ENCODE measurements around the gene PACC1. TPM values are rescaled to one million over a fixed set of nuclear protein-coding genes. Genes with fewer than 3 reads are reported as not detected.

PACC1 gene
- total RNA-seq, 1 experiment from 2014 or later = 12.6 TPM

DNA sequence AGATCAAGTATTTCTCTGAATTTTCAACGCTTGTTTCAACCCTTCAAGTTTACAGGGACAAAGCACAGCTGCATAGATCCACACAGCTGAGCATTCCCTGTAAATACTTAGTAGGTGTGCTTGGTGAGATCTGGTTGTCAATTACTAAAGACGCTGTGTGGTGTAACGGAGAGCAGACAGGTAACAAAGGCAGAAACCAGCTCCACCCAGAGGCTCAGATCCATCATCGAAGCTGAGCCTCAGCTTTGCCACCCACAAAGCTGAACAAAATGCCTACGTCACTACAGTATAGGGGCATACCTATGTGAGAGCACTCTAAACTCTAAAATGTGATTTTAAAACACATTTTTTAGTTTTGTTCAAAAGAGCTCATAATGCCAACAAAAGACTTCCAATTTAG is 38.7 kb downstream of the PACC1 start:
- Histone ChIP-seq H3K9me3 (no peaks in the 10 kb centered on the region; the same call in 1 of the 2 replicates), H3K4me3 (no peak overlapping the region), H3K36me3 (peaks cover 5% of the 10 kb centered on the region), H3K27me3 (no peaks in the 10 kb centered on the region)
- no peak for DNase-seq

- H3K4me3 ChIP-seq = no peak overlapping the region
- no peaks in the 10 kb centered on the region; the same call in 1 of the 2 replicates for H3K9me3 ChIP-seq
- peaks cover 15% of the 10 kb centered on the region; the same call in 1 of the 2 replicates for H3K36me3 ChIP-seq
- DNase-seq = peak; percentile 37
- no peaks in the 10 kb centered on the region for H3K27me3 ChIP-seq
Observed at GRCh38 chr1:212368073-212368484, 46.6 kb downstream of the PACC1 start.

GRCh38 chr1:212367474-212368072 is 47.1 kb downstream of the PACC1 start:
- Histone ChIP-seq H3K9me3 (no peaks in the 10 kb centered on the region), H3K36me3 (peaks cover 15% of the 10 kb centered on the region; the same call in 1 of the 2 replicates), H3K4me3 (no peak overlapping the region), H3K27me3 (no peaks in the 10 kb centered on the region)
- no peak for DNase-seq

DNA sequence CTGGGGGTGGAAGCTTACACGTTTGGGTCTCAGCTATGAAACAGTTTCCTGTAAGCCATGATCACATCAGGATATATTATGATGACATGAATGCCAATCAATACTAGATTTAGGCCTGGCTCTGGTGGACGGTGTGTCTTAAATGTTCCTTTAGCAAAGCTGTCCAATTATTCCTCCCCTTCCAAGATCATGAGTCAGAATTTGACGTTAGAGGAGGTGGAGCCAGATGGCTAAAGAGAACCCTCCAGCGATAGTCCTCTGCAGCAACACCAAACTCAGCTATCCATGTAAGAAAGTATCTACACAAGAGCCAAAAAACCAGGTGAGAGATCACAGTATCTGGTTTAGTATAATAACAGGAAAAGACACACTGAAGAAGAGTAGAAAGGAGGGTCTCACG is 47.8 kb downstream of the PACC1 start:
- DNase-seq = peak; percentile 9
- H3K4me3 ChIP-seq = no peak overlapping the region
- peaks cover 16% of the 10 kb centered on the region for H3K36me3 ChIP-seq
- H3K27me3 ChIP-seq = no peaks in the 10 kb centered on the region
- no peaks in the 10 kb centered on the region for H3K9me3 ChIP-seq

DNA sequence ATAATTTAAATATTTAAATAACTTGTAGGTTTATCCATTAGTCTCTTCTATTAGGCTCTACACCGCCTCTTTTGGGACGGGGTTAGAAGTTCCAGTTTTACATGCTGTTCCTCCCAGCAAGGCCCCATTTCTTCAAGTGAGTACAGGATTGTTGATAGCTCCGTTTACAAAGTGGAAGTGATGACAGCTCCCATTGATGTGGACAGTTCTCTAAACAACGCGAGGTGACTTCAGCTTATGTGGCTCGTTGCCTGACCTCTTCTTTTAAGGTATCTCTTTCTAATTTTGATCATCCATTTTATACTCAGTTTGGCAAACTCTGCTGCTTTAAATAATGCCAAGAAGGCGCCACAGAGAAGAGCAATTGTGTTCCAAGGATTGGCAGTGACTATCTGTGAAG is 49.7 kb downstream of the PACC1 start:
- Histone ChIP-seq H3K9me3 (no peaks in the 10 kb centered on the region), H3K27me3 (no peaks in the 10 kb centered on the region), H3K4me3 (no peak overlapping the region), H3K36me3 (peaks cover 20% of the 10 kb centered on the region)
- no peak for DNase-seq

DNA sequence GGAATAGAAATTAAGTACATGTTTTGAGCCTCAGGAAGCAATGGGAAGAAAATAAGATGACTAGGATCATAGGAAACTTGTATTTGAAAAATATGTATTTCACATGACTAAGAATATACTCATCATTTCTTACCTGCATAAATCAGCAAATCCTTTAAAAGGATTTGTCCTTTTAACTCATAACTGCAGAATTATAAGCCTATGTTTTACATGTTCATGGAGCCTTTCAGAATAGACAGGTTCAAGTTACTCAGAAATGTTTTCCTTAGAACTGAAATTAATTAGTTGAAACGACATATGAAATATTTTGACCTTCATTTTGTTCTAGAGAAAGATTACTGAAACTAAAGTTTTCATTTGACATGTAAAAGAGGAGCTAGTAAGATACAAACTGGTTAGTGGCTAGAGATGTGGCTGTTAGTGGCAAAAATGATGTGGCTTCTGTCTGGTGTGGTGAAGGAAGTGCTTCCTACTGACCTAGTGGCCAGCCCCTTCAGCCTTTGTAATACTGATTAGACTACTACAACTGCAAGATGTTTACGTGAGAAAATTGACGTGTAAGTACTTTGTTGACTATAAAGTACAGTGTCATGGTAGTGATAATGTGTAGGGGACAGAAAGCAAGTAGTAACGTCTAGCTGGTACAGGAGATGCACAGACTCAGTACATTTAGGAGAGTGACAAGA is 54.7 kb downstream of the PACC1 start:
- Histone ChIP-seq H3K9me3 (no peaks in the 10 kb centered on the region), H3K4me3 (no peak overlapping the region), H3K27me3 (no peaks in the 10 kb centered on the region), H3K36me3 (peaks cover 32% of the 10 kb centered on the region)
- no peak for DNase-seq

- peaks cover 36% of the 10 kb centered on the region for H3K36me3 ChIP-seq
- no peak overlapping the region for H3K4me3 ChIP-seq
- peak; percentile 31 for DNase-seq
- H3K9me3 ChIP-seq = no peaks in the 10 kb centered on the region
- H3K27me3 ChIP-seq = no peaks in the 10 kb centered on the region
Observed at GRCh38 chr1:212355230-212355969, 59.3 kb downstream of the PACC1 start.

DNA sequence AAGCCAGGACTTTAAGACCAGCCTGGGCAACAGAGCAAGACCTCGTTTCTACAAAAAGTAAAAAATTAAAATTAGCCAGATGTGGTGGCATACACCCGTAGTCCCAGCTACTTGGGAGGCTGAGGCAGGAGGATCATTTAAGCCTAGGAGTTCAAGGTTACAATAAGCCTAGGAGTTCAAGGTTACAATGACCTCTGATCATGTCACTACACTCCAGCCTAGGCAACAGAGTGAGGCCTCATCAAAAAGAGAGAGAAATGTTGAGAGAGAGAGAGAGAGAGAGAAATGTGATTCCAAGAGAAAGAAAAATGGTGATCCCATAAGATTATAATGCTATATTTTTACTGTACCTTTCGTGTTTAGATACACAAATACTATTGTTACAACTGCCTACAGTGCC is 60.2 kb downstream of the PACC1 start:
- H3K9me3 ChIP-seq = no peaks in the 10 kb centered on the region
- no peaks in the 10 kb centered on the region for H3K27me3 ChIP-seq
- DNase-seq = no peak
- H3K36me3 ChIP-seq = peaks cover 28% of the 10 kb centered on the region
- H3K4me3 ChIP-seq = no peak overlapping the region

DNA sequence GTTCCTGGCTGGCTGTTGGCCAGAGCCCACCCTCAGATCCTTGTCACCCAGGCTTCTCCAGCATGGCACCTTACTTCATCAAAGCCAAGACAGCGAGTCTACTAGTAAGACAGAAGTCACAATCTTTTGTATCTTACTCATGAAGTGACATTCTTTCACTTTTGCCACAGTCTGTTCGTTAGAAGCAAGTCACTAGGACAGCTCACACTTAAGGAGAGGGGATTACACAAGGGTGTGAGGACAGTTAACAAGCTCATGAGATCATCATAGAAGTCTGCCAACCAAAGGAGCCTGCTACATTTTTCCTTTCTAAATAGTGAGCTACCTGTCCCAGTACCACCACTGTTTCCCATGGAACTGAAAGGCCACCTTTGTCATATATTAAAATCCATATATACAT is 61.5 kb downstream of the PACC1 start:
- no peaks in the 10 kb centered on the region for H3K27me3 ChIP-seq
- H3K36me3 ChIP-seq = peaks cover 20% of the 10 kb centered on the region
- H3K4me3 ChIP-seq = no peak overlapping the region
- DNase-seq = no peak
- no peaks in the 10 kb centered on the region for H3K9me3 ChIP-seq

DNA sequence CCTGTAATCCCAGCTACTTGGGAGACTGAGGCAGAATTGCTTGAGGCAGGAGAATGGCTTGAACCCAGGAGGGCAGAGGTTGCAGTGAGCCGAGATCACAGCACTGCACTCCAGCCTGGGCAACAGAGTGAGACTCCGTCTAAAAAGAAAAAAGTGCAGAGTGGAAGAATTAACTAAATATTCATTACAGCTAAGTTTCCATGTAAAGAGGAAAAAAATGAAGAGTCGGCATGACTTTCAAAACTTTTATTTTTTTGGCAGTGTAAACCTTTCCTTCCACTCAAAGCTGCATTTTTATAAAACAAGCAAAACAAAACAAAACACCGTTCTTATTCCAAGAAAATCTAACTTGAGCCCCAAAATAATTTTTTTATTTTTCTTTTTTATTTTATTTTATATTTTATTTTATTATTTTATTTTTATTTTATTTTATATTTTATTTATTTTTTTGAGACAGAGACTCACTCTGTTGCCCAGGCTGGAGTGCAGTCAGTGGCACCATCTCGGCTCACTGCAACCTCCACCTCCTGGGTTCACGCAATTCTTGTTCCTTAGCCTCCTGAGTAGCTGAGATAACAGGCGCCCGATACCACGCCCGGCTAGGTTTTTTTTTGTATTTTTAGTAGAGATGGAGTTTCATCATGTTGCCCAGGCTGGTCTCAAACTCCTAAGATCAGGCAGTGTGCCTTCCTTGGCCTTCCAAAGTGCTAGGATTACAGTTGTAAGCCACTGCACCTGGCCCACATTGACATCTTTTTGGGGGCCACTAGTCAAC is 62.9 kb downstream of the PACC1 start:
- DNase-seq = no peak
- H3K4me3 ChIP-seq = no peak overlapping the region
- H3K9me3 ChIP-seq = no peaks in the 10 kb centered on the region
- no peaks in the 10 kb centered on the region for H3K27me3 ChIP-seq
- H3K36me3 ChIP-seq = peaks cover 18% of the 10 kb centered on the region

GRCh38 chr1:212346601-212347000 is 68.1 kb downstream of the PACC1 start:
- Histone ChIP-seq H3K4me3 (no peak overlapping the region), H3K9me3 (no peaks in the 10 kb centered on the region), H3K27me3 (no peaks in the 10 kb centered on the region), H3K36me3 (peaks cover 5% of the 10 kb centered on the region)
- no peak for DNase-seq

DNA sequence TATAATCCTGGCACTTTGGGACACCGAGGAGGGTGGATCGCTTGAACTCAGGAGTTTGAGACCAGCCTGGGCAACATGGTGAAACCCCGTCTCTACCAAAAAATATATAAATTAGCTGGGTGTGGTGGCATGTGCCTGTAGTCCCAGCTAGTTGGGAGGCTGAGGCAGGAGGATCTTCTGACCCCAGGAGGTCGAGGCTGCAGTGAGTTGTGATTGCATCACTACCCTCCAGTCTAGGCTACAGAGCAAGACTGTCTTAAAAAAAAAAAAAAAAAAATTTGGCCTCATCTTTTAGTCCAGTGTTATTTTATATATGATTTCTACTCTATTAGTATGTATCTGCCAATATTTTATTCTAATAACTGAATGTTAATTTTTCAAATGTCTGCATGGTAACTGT is 69.8 kb downstream of the PACC1 start:
- H3K9me3 ChIP-seq = no peaks in the 10 kb centered on the region
- no peak for DNase-seq
- no peaks in the 10 kb centered on the region for H3K27me3 ChIP-seq
- H3K4me3 ChIP-seq = no peak overlapping the region
- peaks cover 5% of the 10 kb centered on the region for H3K36me3 ChIP-seq

- no peak overlapping the region for H3K4me3 ChIP-seq
- no peaks in the 10 kb centered on the region for H3K27me3 ChIP-seq
- no peak for DNase-seq
- no peaks in the 10 kb centered on the region for H3K9me3 ChIP-seq
- no peaks in the 10 kb centered on the region for H3K36me3 ChIP-seq
Observed at GRCh38 chr1:212341090-212341489, 73.6 kb downstream of the PACC1 start.

DNA sequence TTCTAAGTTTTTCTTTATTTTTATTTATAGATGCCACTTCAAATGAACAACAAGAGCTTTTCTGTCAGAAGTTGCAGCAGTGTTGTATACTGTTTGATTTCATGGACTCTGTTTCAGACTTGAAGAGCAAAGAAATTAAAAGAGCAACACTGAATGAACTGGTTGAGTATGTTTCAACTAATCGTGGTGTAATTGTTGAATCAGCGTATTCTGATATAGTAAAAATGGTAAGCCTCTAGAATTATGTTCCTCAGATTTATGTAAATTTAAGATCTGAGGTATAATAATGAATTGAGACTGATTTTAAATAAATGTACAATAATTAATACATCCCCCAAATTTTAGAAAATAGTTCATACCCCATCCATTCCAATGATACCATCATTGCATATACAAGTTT is 85.6 kb downstream of the PACC1 start:
- no peak overlapping the region for H3K4me3 ChIP-seq
- DNase-seq = no peak
- H3K36me3 ChIP-seq = peaks cover 5% of the 10 kb centered on the region
- H3K27me3 ChIP-seq = no peaks in the 10 kb centered on the region
- H3K9me3 ChIP-seq = no peaks in the 10 kb centered on the region

GRCh38 chr1:212328248-212328647 is 86.4 kb downstream of the PACC1 start:
- Histone ChIP-seq H3K4me3 (no peak overlapping the region), H3K9me3 (no peaks in the 10 kb centered on the region), H3K36me3 (no peaks in the 10 kb centered on the region), H3K27me3 (no peaks in the 10 kb centered on the region)
- DNase-seq = no peak

DNA sequence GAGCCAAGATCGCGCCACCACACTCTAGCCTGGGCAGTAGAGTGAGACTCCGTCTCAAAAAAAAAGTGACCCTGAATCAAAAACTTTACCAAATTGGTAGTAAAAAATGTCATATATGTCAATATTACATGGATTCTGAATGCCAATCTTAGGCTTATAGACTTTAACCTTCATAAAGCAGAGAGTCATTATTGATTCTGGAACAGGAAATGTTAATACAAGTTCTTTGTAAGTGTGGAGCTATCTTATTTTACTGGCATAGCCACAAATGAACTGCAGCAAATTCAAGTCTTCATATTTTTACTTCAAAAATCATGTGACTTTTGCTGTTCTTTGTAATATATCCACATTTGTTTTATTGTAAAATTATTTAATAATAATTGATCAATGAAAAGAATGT is 88.1 kb downstream of the PACC1 start:
- Histone ChIP-seq H3K36me3 (no peaks in the 10 kb centered on the region), H3K4me3 (no peak overlapping the region)
- no peak for DNase-seq

DNA sequence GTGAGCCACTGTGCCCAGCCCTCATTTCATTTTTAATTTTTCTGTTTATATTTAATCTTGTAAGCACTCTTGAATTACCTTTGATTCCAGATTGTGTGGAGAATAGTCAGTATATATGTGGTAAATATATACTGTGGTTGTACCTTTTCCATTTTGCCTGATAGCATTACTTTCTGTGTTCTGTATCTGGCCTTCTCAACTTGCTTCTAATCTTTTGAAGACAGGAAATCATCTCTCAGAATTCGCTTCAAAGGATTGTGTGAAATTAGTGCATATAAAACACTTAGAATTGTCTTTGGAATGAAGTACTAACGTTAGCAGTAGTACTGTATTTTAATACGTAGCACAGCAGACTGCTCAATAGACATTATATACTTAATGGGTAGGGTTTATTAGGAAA is 91.6 kb downstream of the PACC1 start:
- Histone ChIP-seq H3K27me3 (no peaks in the 10 kb centered on the region), H3K9me3 (no peaks in the 10 kb centered on the region), H3K36me3 (no peaks in the 10 kb centered on the region), H3K4me3 (no peak overlapping the region)
- DNase-seq = no peak

More for the DNA sequence above, 88.1 kb downstream of the PACC1 start:
- Histone ChIP-seq H3K27me3 (no peaks in the 10 kb centered on the region), H3K9me3 (no peaks in the 10 kb centered on the region)
